ENCODE data around the gene RTCB.

GRCh38 chr22:32423664-32424063, 11.6 kb upstream of the RTCB start:
- TF ChIP-seq CTCF (IDR thresholded peaks at IDR 0.05): no peak
- no peak for TF ChIP-seq POLR2A (IDR thresholded peaks at IDR 0.05)

Measured in right lobe of liver (tissue), 4 donors.